Activated CD4-positive, alpha-beta T cell treated with anti-CD3 and anti-CD28 coated beads for 24 hours (primary cell): Measurements from ENCODE around the gene MUC5AC.

ENCODE experiments used
- DNase-seq, 2 donors: peaks; one replicate each; pipeline ENCODE4 v3.0.0-alpha.2; 2020; ENCODE audit warnings: low read depth in 2 of 2

Gene MUC5AC

DNA sequence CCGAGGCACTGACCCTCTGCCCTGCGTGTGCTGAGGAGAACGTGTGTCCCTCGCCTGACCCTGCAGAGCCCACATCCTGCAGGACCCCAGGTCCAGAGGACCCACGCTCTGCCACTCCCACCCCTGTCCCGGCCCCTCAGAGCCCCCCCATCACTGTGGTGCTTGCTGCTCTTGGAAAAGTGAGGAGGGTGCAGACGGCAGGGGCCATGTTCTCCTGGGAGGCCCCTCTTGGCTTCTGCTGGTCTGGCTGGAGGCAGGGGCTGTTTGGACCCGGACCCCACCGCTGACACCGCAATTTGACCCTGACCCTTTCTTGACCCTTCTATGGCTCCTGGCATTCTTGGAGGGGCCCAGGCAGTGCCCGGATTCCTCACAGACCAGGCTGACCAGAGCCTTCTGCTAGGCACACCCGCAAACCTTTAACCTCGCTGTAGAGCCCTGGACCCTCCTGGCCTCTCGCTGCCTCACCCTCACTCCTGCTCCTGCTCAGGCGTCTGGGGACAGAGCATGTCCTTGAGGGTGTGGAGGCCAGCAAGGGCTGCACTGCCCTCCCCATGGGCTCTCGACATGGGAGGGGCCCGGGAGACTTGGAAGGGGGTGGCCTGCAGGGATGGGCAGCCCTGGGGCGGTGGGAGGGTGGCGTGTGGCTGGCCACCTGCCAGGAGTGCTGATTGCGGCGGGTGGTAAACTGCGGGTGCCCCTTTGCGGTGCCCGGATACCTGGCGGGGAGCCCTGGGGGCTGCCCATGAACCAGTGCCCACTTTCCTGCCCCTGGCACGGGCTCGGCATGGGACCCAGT, 37.0 kb upstream of the MUC5AC start:
- DNase-seq, result no peak

DNA sequence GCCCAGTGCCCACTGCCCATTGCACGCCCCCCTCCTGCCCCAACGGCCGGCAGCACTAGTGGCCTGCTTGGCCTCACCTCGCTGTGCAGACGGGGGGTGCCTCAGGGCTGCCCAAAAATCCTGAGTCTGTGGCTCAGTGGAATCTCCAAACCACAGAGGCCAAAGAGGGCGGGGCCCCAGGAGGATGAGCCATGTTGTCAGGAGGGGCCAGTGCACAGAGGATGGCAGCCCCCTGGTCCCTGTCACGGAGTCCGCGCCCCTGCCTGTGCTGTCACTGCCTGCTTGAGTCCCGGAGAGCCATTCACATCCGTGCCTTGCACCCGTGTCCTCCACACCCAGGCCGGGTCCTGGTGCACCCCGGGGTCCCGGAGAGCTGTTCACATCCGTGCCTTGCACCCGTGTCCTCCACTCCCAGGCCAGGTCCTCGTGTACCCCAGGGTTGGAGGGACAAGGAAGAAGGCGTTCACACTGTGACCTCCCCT, 36.4 kb upstream of the MUC5AC start:
- no peak for DNase-seq

- no peak for DNase-seq
These were observed 35.7 kb upstream of the MUC5AC start for GRCh38 chr11:1121813-1122663.

- DNase-seq, result no peak
These were observed 35.1 kb upstream of the MUC5AC start for GRCh38 chr11:1122664-1123002.

- DNase-seq, result no peak
These were observed 33.8 kb upstream of the MUC5AC start for GRCh38 chr11:1123970-1124369.

DNA sequence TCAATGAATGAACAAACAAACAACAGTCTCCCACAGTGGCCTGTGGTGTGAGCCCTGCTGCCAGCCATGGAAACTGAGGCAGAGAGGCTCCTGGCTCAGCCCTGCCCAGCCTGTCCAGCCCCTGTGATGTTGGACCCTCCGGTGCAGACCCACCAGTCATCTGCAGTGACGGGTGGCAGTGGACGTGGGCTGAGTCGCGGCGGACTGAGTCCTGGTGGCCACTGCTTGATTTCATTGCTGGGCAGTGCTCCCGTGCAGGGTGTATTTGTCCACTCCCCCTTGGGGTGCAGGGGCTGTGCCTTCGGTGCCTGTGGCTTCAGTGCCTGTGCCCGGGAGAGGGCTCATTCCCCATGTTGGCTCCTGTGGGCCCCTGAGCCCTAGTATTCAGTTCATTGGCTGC, 31.9 kb upstream of the MUC5AC start:
- DNase-seq, result no peak

GRCh38 chr11:1126491-1126926, 31.2 kb upstream of the MUC5AC start:
- no peak for DNase-seq

- no peak for DNase-seq
These were observed 30.7 kb upstream of the MUC5AC start for GRCh38 chr11:1126935-1127663.

GRCh38 chr11:1127664-1128162, 30.0 kb upstream of the MUC5AC start:
- no peak for DNase-seq

DNA sequence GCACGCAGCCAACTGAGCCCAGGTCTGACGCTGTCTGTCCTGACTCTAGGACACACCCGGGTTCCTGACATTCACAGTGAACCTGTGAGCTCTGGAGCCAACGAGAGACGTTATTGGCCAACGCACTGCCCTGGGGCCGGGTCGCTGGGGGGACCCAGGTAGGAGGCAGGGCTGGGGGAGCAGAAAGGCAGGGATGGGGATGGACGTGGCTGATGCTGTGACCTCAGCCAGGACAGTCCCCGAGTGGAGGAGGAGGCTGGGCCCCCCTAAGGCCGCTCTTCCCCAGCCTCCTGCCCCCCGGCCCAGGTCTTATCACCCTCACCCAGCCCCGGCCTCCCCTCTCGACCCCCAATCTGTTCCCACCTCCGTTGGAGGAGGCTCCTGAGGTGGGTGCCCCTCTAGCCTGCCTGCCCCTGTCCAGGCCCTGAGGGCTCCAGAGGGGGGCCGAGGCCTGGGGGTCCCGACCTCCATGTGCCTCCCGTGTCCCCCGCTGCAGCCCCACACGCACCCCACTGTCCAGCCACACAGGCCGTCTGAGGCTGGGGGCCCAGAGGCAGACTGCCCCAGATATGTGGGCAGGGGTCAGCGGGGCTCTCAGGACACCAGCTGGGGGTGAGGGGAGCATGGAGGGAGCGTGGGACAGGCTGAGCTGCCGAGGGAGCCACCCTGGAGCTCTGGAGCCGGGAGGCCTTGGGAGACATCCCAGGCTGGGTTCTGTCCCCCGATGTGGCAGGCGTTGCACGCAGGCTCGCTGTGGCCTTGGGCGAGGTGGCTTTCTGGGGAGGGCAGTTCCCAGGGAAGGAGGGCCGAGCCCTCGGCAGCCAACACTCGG, 29.2 kb upstream of the MUC5AC start:
- no peak for DNase-seq

GRCh38 chr11:1129143-1129610, 28.6 kb upstream of the MUC5AC start:
- DNase-seq, result no peak

DNA sequence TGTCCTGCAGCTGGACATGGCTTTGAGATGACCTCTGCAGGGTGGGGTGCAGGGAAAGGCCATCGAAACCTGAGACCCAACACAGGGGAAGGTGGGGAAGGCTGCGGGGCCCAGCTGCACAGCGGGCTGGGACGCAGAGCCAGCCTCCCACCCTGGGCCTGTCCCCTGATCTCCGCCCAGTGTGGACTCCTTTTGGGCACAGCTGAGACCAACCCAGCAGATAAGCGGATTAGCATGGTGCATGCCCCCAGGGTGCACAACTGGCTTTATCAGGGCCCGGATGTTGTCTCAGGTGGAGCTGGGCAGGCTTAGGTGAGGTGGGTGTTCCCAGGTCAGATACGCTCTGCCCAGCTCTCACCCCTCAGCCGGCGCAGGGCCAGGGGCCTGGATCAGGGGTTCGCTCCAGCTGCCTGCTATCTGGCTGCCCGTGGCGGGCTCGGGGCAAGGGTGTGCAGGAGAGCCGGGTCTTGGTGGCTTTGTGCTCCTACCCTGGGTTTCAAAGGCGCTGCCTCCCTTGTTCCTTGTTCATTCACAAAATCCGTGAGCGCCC, 28.1 kb upstream of the MUC5AC start:
- DNase-seq, result no peak

- no peak for DNase-seq
These were observed 27.3 kb upstream of the MUC5AC start for GRCh38 chr11:1130276-1131032.

GRCh38 chr11:1131033-1131911, 26.5 kb upstream of the MUC5AC start:
- DNase-seq, result no peak

- no peak for DNase-seq
These were observed 22.8 kb upstream of the MUC5AC start for GRCh38 chr11:1134848-1135445.

GRCh38 chr11:1138097-1138496, 19.7 kb upstream of the MUC5AC start:
- DNase-seq, result no peak

- no peak for DNase-seq
These were observed 18.2 kb upstream of the MUC5AC start for GRCh38 chr11:1139441-1140083.
